ENCODE data around the gene NAGPA. TPM values are rescaled to one million over a fixed set of nuclear protein-coding genes. Genes with fewer than 3 reads are reported as not detected.

The NAGPA gene
- total and polyA plus RNA-seq, 2 experiments from 2014 or later = 6.3 to 20.7 TPM

GRCh38 chr16:5012887-5013286 is 20.8 kb downstream of the NAGPA start (continued):
- no peak for TF ChIP-seq ZNF462 (CRISPR knock-in tag; IDR thresholded peaks at IDR 0.05)
- TF ChIP-seq CTCF (conservative IDR thresholded peaks at IDR 0.05; ENCODE audit: low read depth in 2 of 2) = no peak
- TF ChIP-seq NANOG (IDR thresholded peaks at IDR 0.05; ENCODE audit: borderline replicate concordance) = no peak

GRCh38 chr16:5011637-5012036 is 22.1 kb downstream of the NAGPA start:
- H3K27ac Mint-ChIP-seq = no peak overlapping the region
- Histone ChIP-seq H3K4me1 (ENCODE audit: insufficient read depth) (no peaks in the 10 kb centered on the region), H3K79me2 (replicated peaks; ENCODE audit: insufficient read depth) (no peaks in the 10 kb centered on the region), H3K4me3 (no peak overlapping the region), H3K9me2 (ENCODE audit: insufficient read depth) (no peaks in the 10 kb centered on the region), H3K36me3 (ENCODE audit: insufficient read depth) (no peaks in the 10 kb centered on the region), H2AFZ (no peak overlapping the region), H3F3A (replicated peaks; ENCODE audit: low read depth) (no peaks in the 10 kb centered on the region), H3K4me2 (no peak overlapping the region), H3K27ac (ENCODE audit: low read depth) (no peak overlapping the region), H4K20me1 (replicated peaks; ENCODE audit: insufficient read depth) (no peaks in the 10 kb centered on the region), H3K27me3 (ENCODE audit: insufficient read depth) (no peaks in the 10 kb centered on the region)
- H3K36me3 Mint-ChIP-seq (ENCODE audit: low read depth) = no peaks in the 10 kb centered on the region; the same call in 2 of the 3 replicates
- H3K27me3 Mint-ChIP-seq (ENCODE audit: insufficient read depth, low read depth, poor library complexity) = peaks cover 5% of the 10 kb centered on the region
- H3K4me1 Mint-ChIP-seq = no peaks in the 10 kb centered on the region
- no peak for DNase-seq (ENCODE audit: low spot score)
- H3K9me3 Mint-ChIP-seq = no peaks in the 10 kb centered on the region; the same call in 2 of the 3 replicates
- ATAC-seq = no peak
- no peak overlapping the region for H3K4me3 Mint-ChIP-seq
- TF ChIP-seq JUNB (IDR thresholded peaks at IDR 0.05; ENCODE audit: unreplicated experiment) = no peak
- TF ChIP-seq REST (IDR thresholded peaks at IDR 0.05; ENCODE audit: unreplicated experiment) = no peak
- TF ChIP-seq CTCF (conservative IDR thresholded peaks at IDR 0.05; ENCODE audit: low read depth in 2 of 2) = no peak
- no peak for TF ChIP-seq EZH2 (IDR thresholded peaks at IDR 0.05; ENCODE audit: low read depth, unreplicated experiment)
